SU-DHL-6 (cell line): Measurements from ENCODE around the gene MEIS1.

Source experiments
- H2AFZ ChIP-seq: fragments of 200-600 bp; sonication (generic); 2 replicates; pipeline ENCODE4 v1.6.1; 2014; ENCODE audit warnings: low read depth, mild to moderate bottlenecking, moderate library complexity, mixed read lengths, antibody characterized with exemption, low read length; ENCODE audit not compliant: severe bottlenecking
- H3F3A ChIP-seq: fragments of 200-600 bp; shearing (Covaris generic); 2 replicates; pipeline ENCODE4 v1.6.0; 2016; ENCODE audit warnings: antibody characterized with exemption, mild to moderate bottlenecking; ENCODE audit not compliant: insufficient read depth
- H3K27ac ChIP-seq: fragments of 200-600 bp; sonication (generic); 2 replicates; pipeline ENCODE4 v1.5.1; 2016; ENCODE audit warnings: low read depth, mild to moderate bottlenecking, low read length, moderate library complexity, mixed read lengths
- H3K27me3 ChIP-seq: fragments of 200-600 bp; sonication (generic), shearing (Covaris generic); 2 replicates; pipeline ENCODE4 v1.6.0; 2014; ENCODE audit warnings: mild to moderate bottlenecking, low read length
- H3K36me3 ChIP-seq: fragments of 200-600 bp; sonication (generic); 2 replicates; pipeline ENCODE4 v1.6.1; 2014; ENCODE audit warnings: mild to moderate bottlenecking, low read length, mixed read lengths
- H3K4me2 ChIP-seq: fragments of 300-600, 200-600 bp; shearing (Covaris generic), sonication (generic); 2 replicates; pipeline ENCODE4 v1.6.0; 2014; ENCODE audit warnings: low read length, low read depth, mild to moderate bottlenecking; ENCODE audit not compliant: poor library complexity, severe bottlenecking
- H3K4me3 ChIP-seq: fragments of 200-600 bp; sonication (generic); 2 replicates; pipeline ENCODE4 v1.5.1; 2014; ENCODE audit warnings: antibody characterized with exemption, low read length, mild to moderate bottlenecking, mixed read lengths; ENCODE audit not compliant: insufficient read depth, poor library complexity, severe bottlenecking
- H3K79me2 ChIP-seq: fragments of 200-600 bp; sonication (generic); 2 replicates; pipeline ENCODE4 v1.6.1; 2014; ENCODE audit warnings: mild to moderate bottlenecking, low read length, moderate library complexity; ENCODE audit not compliant: insufficient read depth
- H3K9ac ChIP-seq: fragments of 200-600 bp; sonication (generic); 2 replicates; pipeline ENCODE4 v1.7.0; 2014; ENCODE audit warnings: mild to moderate bottlenecking, low read length
- H3K9me2 ChIP-seq: fragments of 200-600 bp; sonication (generic); replicated peaks from 2 replicates; pipeline ENCODE4 v1.6.1; 2014; ENCODE audit warnings: low read length; ENCODE audit not compliant: insufficient read depth
- H3K9me3 ChIP-seq: fragments of 200-600 bp; sonication (generic); 2 replicates; pipeline ENCODE4 v1.6.1; 2014; ENCODE audit warnings: low read length, mixed read lengths; ENCODE audit not compliant: insufficient read depth
- H4K20me1 ChIP-seq: fragments of 200-600 bp; sonication (generic); 2 replicates; pipeline ENCODE4 v1.6.1; 2014; ENCODE audit warnings: low read depth, mild to moderate bottlenecking, antibody characterized with exemption, low read length, moderate library complexity, mixed read lengths
- EZH2phosphoT487 ChIP-seq: fragments of 200-600 bp; sonication (generic), shearing (Covaris generic); conservative IDR thresholded peaks from 2 replicates; pipeline ENCODE4 v1.6.1; 2018; ENCODE audit warnings: mild to moderate bottlenecking, antibody characterized with exemption, low read length, moderate library complexity, mixed read lengths
- TF ChIP-seq, protein P1 (sequence below): fragments of 200-600 bp; sonication (generic); IDR thresholded peaks from one replicate; pipeline ENCODE4 v1.5.1; 2017; ENCODE audit warnings: antibody characterized with exemption, mild to moderate bottlenecking, low read length, moderate library complexity; ENCODE audit not compliant: insufficient read depth, poor library complexity, severe bottlenecking

The MEIS1 gene

DNA sequence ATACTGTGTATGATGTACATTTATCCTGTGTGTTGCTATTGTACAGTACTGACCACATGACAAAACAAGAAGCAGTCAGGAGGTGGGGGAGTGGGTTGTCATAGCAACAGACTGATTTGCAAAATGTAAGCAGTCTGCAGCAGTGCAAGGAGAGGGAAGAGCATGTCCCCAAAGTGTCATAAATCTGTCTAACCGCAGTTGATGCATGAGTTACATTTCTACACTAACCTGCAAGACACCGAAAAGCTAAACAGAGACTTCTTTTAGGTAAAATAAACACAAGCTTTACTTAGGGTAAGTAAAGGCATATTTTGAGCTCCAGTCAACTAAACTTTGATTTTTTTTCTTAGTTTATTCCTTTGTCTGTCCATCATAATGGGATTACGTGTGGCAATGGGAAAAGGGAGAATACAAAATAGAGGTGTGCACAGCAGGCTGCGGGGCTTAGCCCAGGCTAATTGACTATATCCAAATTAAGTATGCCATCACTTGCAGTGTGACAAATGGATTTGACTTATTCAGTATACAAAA, 134.5 kb downstream of the MEIS1 start:
- Histone ChIP-seq H3K4me2 (no peak overlapping the region), H3K4me3 (no peak overlapping the region), H3K79me2 (no peaks in the 10 kb centered on the region), H3K27ac (no peak overlapping the region), H3K9me3 (no peaks in the 10 kb centered on the region), H3K36me3 (no peaks in the 10 kb centered on the region), H3K9ac (no peak overlapping the region), H3F3A (no peaks in the 10 kb centered on the region), H4K20me1 (no peaks in the 10 kb centered on the region), H2AFZ (no peak overlapping the region), H3K27me3 (no peaks in the 10 kb centered on the region), H3K9me2 (no peaks in the 10 kb centered on the region)
- TF ChIP-seq EZH2phosphoT487: no peak
- TF ChIP-seq, protein P1, sequence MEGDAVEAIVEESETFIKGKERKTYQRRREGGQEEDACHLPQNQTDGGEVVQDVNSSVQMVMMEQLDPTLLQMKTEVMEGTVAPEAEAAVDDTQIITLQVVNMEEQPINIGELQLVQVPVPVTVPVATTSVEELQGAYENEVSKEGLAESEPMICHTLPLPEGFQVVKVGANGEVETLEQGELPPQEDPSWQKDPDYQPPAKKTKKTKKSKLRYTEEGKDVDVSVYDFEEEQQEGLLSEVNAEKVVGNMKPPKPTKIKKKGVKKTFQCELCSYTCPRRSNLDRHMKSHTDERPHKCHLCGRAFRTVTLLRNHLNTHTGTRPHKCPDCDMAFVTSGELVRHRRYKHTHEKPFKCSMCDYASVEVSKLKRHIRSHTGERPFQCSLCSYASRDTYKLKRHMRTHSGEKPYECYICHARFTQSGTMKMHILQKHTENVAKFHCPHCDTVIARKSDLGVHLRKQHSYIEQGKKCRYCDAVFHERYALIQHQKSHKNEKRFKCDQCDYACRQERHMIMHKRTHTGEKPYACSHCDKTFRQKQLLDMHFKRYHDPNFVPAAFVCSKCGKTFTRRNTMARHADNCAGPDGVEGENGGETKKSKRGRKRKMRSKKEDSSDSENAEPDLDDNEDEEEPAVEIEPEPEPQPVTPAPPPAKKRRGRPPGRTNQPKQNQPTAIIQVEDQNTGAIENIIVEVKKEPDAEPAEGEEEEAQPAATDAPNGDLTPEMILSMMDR: no peak

GRCh38 chr2:66569974-66570373, 135.0 kb downstream of the MEIS1 start:
- no peak overlapping the region for H3K9ac ChIP-seq
- no peak overlapping the region for H3K4me3 ChIP-seq
- H3K4me2 ChIP-seq: no peak overlapping the region
- no peak overlapping the region for H2AFZ ChIP-seq
- no peaks in the 10 kb centered on the region for H3K27me3 ChIP-seq
- TF ChIP-seq, protein P1: no peak
- no peak for TF ChIP-seq EZH2phosphoT487
- H3K36me3 ChIP-seq: no peaks in the 10 kb centered on the region
- no peaks in the 10 kb centered on the region for H3K9me3 ChIP-seq
- no peak overlapping the region for H3K27ac ChIP-seq
- no peaks in the 10 kb centered on the region for H4K20me1 ChIP-seq
- no peaks in the 10 kb centered on the region for H3K9me2 ChIP-seq
- no peaks in the 10 kb centered on the region for H3F3A ChIP-seq
- H3K79me2 ChIP-seq: no peaks in the 10 kb centered on the region

DNA sequence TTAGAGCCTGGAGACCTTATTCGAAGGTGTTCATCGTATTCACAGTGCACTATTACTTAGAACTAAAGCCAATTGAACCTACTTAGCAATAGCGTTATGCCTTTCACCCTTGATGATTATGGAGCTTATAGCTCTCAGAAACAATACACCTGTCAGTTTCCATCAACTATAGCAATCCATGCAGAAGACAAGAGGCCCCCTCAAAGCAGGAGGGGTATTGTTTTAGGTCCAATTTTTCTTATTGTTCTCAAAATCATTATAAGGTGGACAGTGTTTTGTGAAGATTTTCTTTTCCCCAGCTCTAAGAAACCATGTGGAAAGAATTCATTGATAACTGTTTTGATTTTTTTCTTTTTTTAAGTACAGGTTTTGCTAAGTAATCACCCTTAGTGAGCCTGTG, 135.5 kb downstream of the MEIS1 start:
- H3K4me3 ChIP-seq: no peak overlapping the region

More for the DNA sequence above, 135.5 kb downstream of the MEIS1 start:
- H4K20me1 ChIP-seq: no peaks in the 10 kb centered on the region
- no peak overlapping the region for H2AFZ ChIP-seq
- H3K27ac ChIP-seq: no peak overlapping the region
- H3K79me2 ChIP-seq: no peaks in the 10 kb centered on the region
- H3K27me3 ChIP-seq: no peaks in the 10 kb centered on the region
- no peaks in the 10 kb centered on the region for H3K9me2 ChIP-seq
- TF ChIP-seq, protein P1: no peak
- no peak for TF ChIP-seq EZH2phosphoT487
- H3K9ac ChIP-seq: no peak overlapping the region
- H3K4me2 ChIP-seq: no peak overlapping the region
- H3K36me3 ChIP-seq: no peaks in the 10 kb centered on the region
- no peaks in the 10 kb centered on the region for H3K9me3 ChIP-seq
- no peaks in the 10 kb centered on the region for H3F3A ChIP-seq
